Psoas muscle (tissue), 8 donors: Measurements from ENCODE around the gene PRR18. TPM values are rescaled to one million over a fixed set of nuclear protein-coding genes. Genes with fewer than 3 reads are reported as not detected.

Experiments
- ATAC-seq, 4 donors: fragments of 200-7000 bp; cut with Tn5 transposase; one replicate each; pipeline ENCODE4 v1.9.1; 2020; ENCODE audit warnings: moderate library complexity in 3 of 4, mild to moderate bottlenecking in 2 of 4
- DNase-seq, 2 donors: peaks; one replicate each; pipeline ENCODE4 v3.0.0-alpha.2; 2020
- H3K27ac ChIP-seq: fragments of 200-600 bp; one replicate; pipeline ENCODE4 v1.8.0; 2022
- H3K27me3 ChIP-seq, 3 donors: fragments of 200-600 bp in 1 of 3; one replicate each; pipeline versions ENCODE4 v1.6.1 to v1.8.0; 2013 to 2022; ENCODE audit warnings: low read length in 2 of 3, mild to moderate bottlenecking in 2 of 3, moderate library complexity in 1 of 3; ENCODE audit not compliant: insufficient read depth in 3 of 3
- H3K36me3 ChIP-seq, 2 donors: fragments of 200-600 bp in 1 of 2; one replicate each; pipeline versions ENCODE4 v1.6.1 to v1.8.0; 2013 to 2022; ENCODE audit warnings: low read depth in 1 of 2, mild to moderate bottlenecking in 1 of 2, moderate library complexity in 1 of 2; ENCODE audit not compliant: insufficient read depth in 1 of 2
- H3K4me1 ChIP-seq: fragments of 200-600 bp; one replicate; pipeline ENCODE4 v1.8.0; 2022
- H3K4me3 ChIP-seq: fragments of 200-600 bp; one replicate; pipeline ENCODE4 v1.8.0; 2022; ENCODE audit warnings: mild to moderate bottlenecking
- H3K9me3 ChIP-seq: fragments of 200-600 bp; one replicate; pipeline ENCODE4 v1.8.0; 2022
- CTCF ChIP-seq: fragments of 200-600 bp; IDR thresholded peaks from one replicate; pipeline ENCODE4 v1.8.0; 2022; ENCODE audit warnings: antibody characterized with exemption
- WGBS, 3 donors: extraction: QIAGEN DNeasy Blood & Tissue Kit; methylation state at CpG; one replicate each; pipeline versions ENCODE4 v1.1.6 to v1.1.7; 2013; 5-methylcytosine and 5-hydroxymethylcytosine counted together
- intact Hi-C, 2 donors: fragments of 100-400 bp; cut with DNase I; formaldehyde crosslinking; loops; one replicate each; pipeline versions ENCODE4 v1.11.0 to v1.14.2; 2022
- polyA plus RNA-seq, 3 donors: library from polyadenylated mRNA; stranded (reverse); fragments of 200-250 nt; gene quantifications; one replicate each; pipeline ENCODE4 v1.2.3, GENCODE V29; 2013
- total RNA-seq, 4 donors: library from RNA; stranded (reverse); fragmentation: NEBNext Ultra II Directional in 2 of 4; extraction: Animal tissue kit (Norgen Biotek cat#: 25700) in 2 of 4; gene quantifications; one replicate each; pipeline versions ENCODE4 v1.2.1 to v1.2.4, GENCODE V29; 2021 to 2023
- donor health status: healthy with polysubstance abuse.
- donor health status: DM: no; HTN: no; CAD: no; lungs with moderate emphysema.
- donor health status: Bipolar disorder and iron deficiency.
- donor health status: healthy.
- donor health status: DM: yes; HTN: yes; CAD: no.
- donor health status: DM: no; HTN: no; CAD: no.
- donor health status: DM: no; HTN: no; CAD: no.
- donor health status: DM: yes; HTN: yes; CAD: no.

Gene PRR18
- total and polyA plus RNA-seq, 7 donors = 0.03 to 0.08 TPM; not detected in 5

GRCh38 chr6:166258854-166259276, 49.3 kb downstream of the PRR18 start:
- peaks cover 0 to 30% (median 7%) of the 10 kb centered on the region in 3 donors for H3K27me3 ChIP-seq
- no peaks in the 10 kb centered on the region for H3K4me1 ChIP-seq
- peak in 1 of 4 donors; percentile 22 for ATAC-seq
- H3K9me3 ChIP-seq = no peaks in the 10 kb centered on the region
- no peak overlapping the region for H3K4me3 ChIP-seq
- peak in 1 of 2 donors; percentile 65 for DNase-seq
- intact Hi-C loops = no loop called here
- 69 to 80% (median 73%) methylated on average over 10 of the region's 10 CpGs for WGBS, 3 donors
- no peaks in the 10 kb centered on the region for H3K36me3 ChIP-seq
- no peak for TF ChIP-seq CTCF
- no peak overlapping the region for H3K27ac ChIP-seq

GRCh38 chr6:166257911-166258318, 50.3 kb downstream of the PRR18 start:
- 63 to 73% (median 63%) methylated on average over 7 of the region's 7 CpGs for WGBS, 3 donors
- no peak for TF ChIP-seq CTCF
- H3K9me3 ChIP-seq = no peaks in the 10 kb centered on the region
- H3K4me3 ChIP-seq = no peak overlapping the region
- peaks cover 0 to 39% (median 12%) of the 10 kb centered on the region in 3 donors for H3K27me3 ChIP-seq
- peaks cover 8% of the 10 kb centered on the region for H3K4me1 ChIP-seq
- H3K36me3 ChIP-seq = no peaks in the 10 kb centered on the region
- H3K27ac ChIP-seq = no peak overlapping the region
- intact Hi-C loops = no loop called here
- ATAC-seq (no peak), DNase-seq (no peak)

Other genes with a start within 250 kb of the PRR18 start
- not detected for gene TBXT, start 140.5 kb downstream of the PRR18 start, total RNA-seq
- not detected for gene TBXT, start 140.5 kb downstream of the PRR18 start, polyA plus RNA-seq
- gene SFT2D1, start 34.2 kb upstream of the PRR18 start, total RNA-seq = 10 to 100 TPM; 11.6 to 16.4 (median 14.2) TPM
- 10 to 100 TPM; 17.6 to 54.9 (median 30.4) TPM for gene SFT2D1, start 34.2 kb upstream of the PRR18 start, polyA plus RNA-seq
- gene MPC1, start 74.5 kb upstream of the PRR18 start, total RNA-seq = 100 to 1,000 TPM in 2 of 4 donors, 10 to 100 TPM in 2; 76.2 to 153 (median 108) TPM
- 100 to 1,000 TPM; 128 to 193 (median 172) TPM for gene MPC1, start 74.5 kb upstream of the PRR18 start, polyA plus RNA-seq